Mucosa of descending colon (tissue), 3 donors: Measurements from ENCODE around the gene RHBDD1. TPM values are rescaled to one million over a fixed set of nuclear protein-coding genes. Genes with fewer than 3 reads are reported as not detected.

Experiments used
- ATAC-seq: fragments of 200-7000 bp; cut with Tn5 transposase; one replicate; pipeline ENCODE4 v1.9.1; 2020; ENCODE audit warnings: mild to moderate bottlenecking, moderate library complexity
- DNase-seq, 3 donors: peaks; one replicate each; pipeline ENCODE4 v3.0.0-alpha.2; 2020
- H3K36me3 ChIP-seq: fragments of 200-600 bp; one replicate; pipeline ENCODE4 v1.8.0; 2021; ENCODE audit warnings: low read depth, mild to moderate bottlenecking
- H3K4me1 ChIP-seq: fragments of 200-600 bp; one replicate; pipeline ENCODE4 v1.8.0; 2021; ENCODE audit warnings: low read depth, mild to moderate bottlenecking
- H3K4me3 ChIP-seq: fragments of 200-600 bp; one replicate; pipeline ENCODE4 v1.8.0; 2021; ENCODE audit warnings: mild to moderate bottlenecking
- H3K9me3 ChIP-seq: fragments of 200-600 bp; one replicate; pipeline ENCODE4 v1.8.0; 2021; ENCODE audit warnings: mild to moderate bottlenecking
- CTCF ChIP-seq: fragments of 200-600 bp; IDR thresholded peaks from one replicate; pipeline ENCODE4 v1.8.0; 2022; ENCODE audit warnings: antibody characterized with exemption, mild to moderate bottlenecking
- intact Hi-C, 2 donors: fragments of 100-400 bp; cut with DNase I in 1 of 2; cut with micrococcal nuclease in 1 of 2; formaldehyde crosslinking; loops; one replicate each; pipeline versions ENCODE4 v1.11.0 to v1.11.1; 2022; cut with DNase I, micrococcal nuclease
- total RNA-seq, 3 donors: library from RNA; stranded (reverse); fragmentation: NEBNext Ultra II Directional in 2 of 3; extraction: Animal tissue kit (Norgen Biotek cat#: 25700) in 2 of 3; gene quantifications; one replicate each; pipeline versions ENCODE4 v1.2.1 to v1.2.4, GENCODE V29; 2021 to 2023
- donor health status: DM: no; HTN: no; CAD: no; lungs with moderate emphysema.
- donor health status: DM: no; HTN: no; CAD: no.
- donor health status: DM: no; HTN: yes; CAD: no.

RHBDD1 gene
- total RNA-seq, 3 donors from 2014 or later: 28.7 to 41.6 (median 30.5) TPM

- Histone ChIP-seq H3K4me3 (no peak overlapping the region), H3K36me3 (no peaks in the 10 kb centered on the region), H3K9me3 (no peaks in the 10 kb centered on the region), H3K4me1 (peaks cover 18% of the 10 kb centered on the region)
- DNase-seq (peak in 1 of 3 donors; percentile 59), ATAC-seq (no peak)
- intact Hi-C loops: loop anchor here (10.0 kb wide), 2 partner anchors 63 to 143 kb away; no protein-coding TSS in a partner anchor
- TF ChIP-seq CTCF: no peak
Measured at GRCh38 chr2:226797989-226798421, 37.8 kb upstream of the RHBDD1 start.

GRCh38 chr2:226798422-226799210 is 37.2 kb upstream of the RHBDD1 start:
- ATAC-seq (peak; percentile 29), DNase-seq (peak; percentile 68 to 77 (median 69))
- Histone ChIP-seq H3K36me3 (no peaks in the 10 kb centered on the region), H3K4me1 (peaks cover 18% of the 10 kb centered on the region), H3K9me3 (no peaks in the 10 kb centered on the region), H3K4me3 (peak overlapping the region; percentile 33)
- intact Hi-C loops: loop anchor here (10.0 kb wide), 2 partner anchors 64 to 144 kb away; no protein-coding TSS in a partner anchor
- TF ChIP-seq CTCF: no peak

- Histone ChIP-seq H3K36me3 (no peaks in the 10 kb centered on the region), H3K4me1 (peaks cover 15% of the 10 kb centered on the region), H3K9me3 (no peaks in the 10 kb centered on the region), H3K4me3 (peak within 1 kb of the TSS; percentile 33)
- ATAC-seq (peak; percentile 70), DNase-seq (peak; percentile 70 to 79 (median 77))
- peak; percentile 49 for TF ChIP-seq CTCF
- intact Hi-C loops: loop anchor here (10.0 kb wide), 2 partner anchors 65 to 145 kb away; no protein-coding TSS in a partner anchor
Measured at GRCh38 chr2:226799211-226799975, 36.5 kb upstream of the RHBDD1 start, which contains the start of gene IRS1. Gene IRS1 (minus strand): TSS chr2:226799820. CDS start chr2:226798738, 1,082 bp downstream.

GRCh38 chr2:226799976-226800940 is 35.6 kb upstream of the RHBDD1 start:
- ATAC-seq: peak; percentile 42
- no peak for TF ChIP-seq CTCF
- H3K4me3 ChIP-seq: peak overlapping the region; percentile 33
- DNase-seq: peak; percentile 40 to 75 (median 46)
- intact Hi-C loops: loop anchor here (5.0 to 10.0 kb wide), 5 partner anchors 65 to 1128 kb away; no protein-coding TSS in a partner anchor
- peaks cover 15% of the 10 kb centered on the region for H3K4me1 ChIP-seq
- no peaks in the 10 kb centered on the region for H3K36me3 ChIP-seq
- no peaks in the 10 kb centered on the region for H3K9me3 ChIP-seq
